HCT116 (cell line): Measurements from ENCODE around the gene ATP6V1G3. TPM values are rescaled to one million over a fixed set of nuclear protein-coding genes. Genes with fewer than 3 reads are reported as not detected.

ENCODE experiments used
- ATAC-seq: fragments of 200-7000 bp; cut with Tn5 transposase; 2 replicates; pipeline ENCODE4 v1.9.1; 2020; ENCODE audit warnings: mild to moderate bottlenecking, moderate library complexity
- BruUV-seq: library from RNA; stranded (reverse); fragments of 400-500 nt; replicated peaks from 2 replicates; lab custom pipeline; 2021; lab: Mats Ljungman, UMichigan
- CTCF ChIA-PET: fragments of 300-600 bp; sonication (Branson Sonifier 250); formaldehyde crosslinking; loops from one replicate; lab custom pipeline; 2021; ENCODE audit warnings: antibody characterized with exemption; lab: Charles Lee
- POLR2A ChIA-PET: fragments of 300-600, 350-600 bp; sonication (Branson Sonifier 250); formaldehyde crosslinking; loops from one replicate; lab custom pipeline; 2021; ENCODE audit warnings: antibody characterized with exemption; lab: Charles Lee
- RAD21 ChIA-PET, 2 experiments: fragments of 300-600 bp; sonication (Branson Sonifier 250); formaldehyde crosslinking; loops; one replicate each; lab custom pipeline; 2023; ENCODE audit warnings: low total read pairs in 2 of 2; ENCODE audit not compliant: uncharacterized antibody in 2 of 2, unreplicated experiment in 2 of 2, low non-redundant PET in 1 of 2; lab: Charles Lee
- DNase-seq: peaks from one replicate; pipeline ENCODE4 v3.0.0-alpha.2; 2010; ENCODE audit warnings: low read depth, low spot score
- H2AFZ ChIP-seq: fragments of 200-600 bp; shearing (Covaris generic), sonication (generic); 2 replicates; pipeline ENCODE4 v1.6.1; 2017; ENCODE audit warnings: low read depth, mixed run types, mixed read lengths, antibody characterized with exemption, low read length; ENCODE audit not compliant: poor library complexity, severe bottlenecking
- H3K27ac ChIP-seq: 2 replicates; pipeline ENCODE4 v1.5.1; 2012; ENCODE audit warnings: low read depth, low read length
- H3K27me3 ChIP-seq: fragments of 200-600 bp; sonication (generic); 2 replicates; pipeline ENCODE4 v1.6.1; 2016; ENCODE audit warnings: mixed run types, low read length, mixed read lengths; ENCODE audit not compliant: insufficient read depth
- H3K36me3 ChIP-seq, 2 experiments: fragments of 200-500 bp in 1 of 2; fragments of 200-600 bp in 1 of 2; sonication (Bioruptor generic) in 1 of 2; sonication (generic) in 1 of 2; 2 replicates each; pipeline versions ENCODE4 v1.5.1 to v1.6.1; 2014 to 2016; ENCODE audit warnings: low read length in 2 of 2, inconsistent platforms in 1 of 2, mixed read lengths in 1 of 2, mixed run types in 1 of 2; ENCODE audit not compliant: insufficient read depth in 2 of 2, control insufficient read depth in 1 of 2
- H3K4me1 ChIP-seq, 2 experiments: fragments of 200-600 bp in 1 of 2; sonication (generic) in 1 of 2; 2 replicates each; pipeline versions ENCODE4 v1.5.1 to v1.6.1; 2012 to 2017; ENCODE audit warnings: low read length in 2 of 2, inconsistent platforms in 1 of 2, mild to moderate bottlenecking in 1 of 2, mixed read lengths in 1 of 2, mixed run types in 1 of 2, moderate library complexity in 1 of 2; ENCODE audit not compliant: insufficient read depth in 2 of 2, control insufficient read depth in 1 of 2
- H3K4me2 ChIP-seq: fragments of 200-600 bp; sonication (generic); 2 replicates; pipeline ENCODE4 v1.6.1; 2017; ENCODE audit warnings: mixed run types, low read length, mixed read lengths
- H3K4me3 ChIP-seq, 2 experiments: fragments of 200-600 bp in 1 of 2; sonication (generic) in 1 of 2; replicated peaks in 1 of 2; 2 replicates each; pipeline ENCODE4 v1.5.1; 2011 to 2016; ENCODE audit warnings: low read length in 2 of 2, control low read depth in 1 of 2, low read depth in 1 of 2, mild to moderate bottlenecking in 1 of 2, mixed read lengths in 1 of 2, mixed run types in 1 of 2
- H3K79me2 ChIP-seq: fragments of 200-600 bp; sonication (generic); 2 replicates; pipeline ENCODE4 v1.6.1; 2017; ENCODE audit warnings: mild to moderate bottlenecking, mixed run types, low read length, moderate library complexity, mixed read lengths; ENCODE audit not compliant: insufficient read depth
- H3K9ac ChIP-seq: fragments of 200-600 bp; sonication (generic); 2 replicates; pipeline ENCODE4 v1.6.1; 2016; ENCODE audit warnings: low read length, mixed read lengths
- H3K9me2 ChIP-seq: fragments of 200-600 bp; sonication (generic), shearing (Covaris generic); 2 replicates; pipeline ENCODE4 v1.6.1; 2017; ENCODE audit warnings: mixed run types, mild to moderate bottlenecking, moderate library complexity; ENCODE audit not compliant: insufficient read depth
- H3K9me3 ChIP-seq, 2 experiments: fragments of 200-500 bp in 1 of 2; fragments of 200-600 bp in 1 of 2; sonication (Bioruptor generic) in 1 of 2; sonication (generic) in 1 of 2; 2 replicates each; pipeline ENCODE4 v1.6.1; 2014 to 2017; ENCODE audit warnings: low read length in 2 of 2, mixed read lengths in 2 of 2, inconsistent platforms in 1 of 2, low read depth in 1 of 2, mild to moderate bottlenecking in 1 of 2, mixed run types in 1 of 2, moderate library complexity in 1 of 2; ENCODE audit not compliant: control insufficient read depth in 1 of 2, insufficient read depth in 1 of 2
- H4K20me1 ChIP-seq: fragments of 200-600 bp; sonication (generic), shearing (Covaris generic); 2 replicates; pipeline ENCODE4 v1.6.1; 2017; ENCODE audit warnings: mixed run types, mild to moderate bottlenecking, moderate library complexity; ENCODE audit not compliant: insufficient read depth
- CBX3 ChIP-seq: IDR thresholded peaks from 2 replicates; pipeline ENCODE4 v1.6.1; 2012; ENCODE audit warnings: low read depth
- CEBPB ChIP-seq: IDR thresholded peaks from 2 replicates; pipeline ENCODE4 v1.6.1; 2012; ENCODE audit warnings: low read depth
- EGR1 ChIP-seq: IDR thresholded peaks from 2 replicates; pipeline ENCODE4 v1.6.1; 2012; ENCODE audit warnings: low read depth
- EZH2 ChIP-seq: fragments of 200-600 bp; sonication (generic); IDR thresholded peaks from 2 replicates; pipeline ENCODE4 v1.6.1; 2017; ENCODE audit warnings: antibody characterized with exemption, mixed run types
- EZH2phosphoT487 ChIP-seq: fragments of 200-600 bp; IDR thresholded peaks from 2 replicates; pipeline ENCODE4 v1.6.1; 2018; ENCODE audit warnings: antibody characterized with exemption, borderline replicate concordance
- JUND ChIP-seq: IDR thresholded peaks from 2 replicates; pipeline ENCODE4 v1.6.1; 2012
- POLR2A ChIP-seq: IDR thresholded peaks from 2 replicates; pipeline ENCODE4 v1.7.0; 2011; ENCODE audit warnings: borderline replicate concordance; ENCODE audit not compliant: insufficient read depth, insufficient read length; ENCODE audit errors: extremely low read depth
- POLR2AphosphoS5 ChIP-seq: IDR thresholded peaks from 2 replicates; pipeline ENCODE4 v1.6.1; 2011; ENCODE audit warnings: mild to moderate bottlenecking, low read depth, low read length, moderate library complexity
- SIN3A ChIP-seq: IDR thresholded peaks from 2 replicates; pipeline ENCODE4 v1.6.1; 2012; ENCODE audit warnings: low read depth
- SP1 ChIP-seq: IDR thresholded peaks from 2 replicates; pipeline ENCODE4 v1.6.1; 2012; ENCODE audit warnings: low read depth
- SRF ChIP-seq: IDR thresholded peaks from 2 replicates; pipeline ENCODE4 v1.6.1; 2012; ENCODE audit warnings: low read depth
- TCF7L2 ChIP-seq: IDR thresholded peaks from 2 replicates; pipeline ENCODE4 v1.7.0; 2011; ENCODE audit warnings: borderline replicate concordance, inconsistent platforms; ENCODE audit not compliant: insufficient read depth, insufficient read length; ENCODE audit errors: extremely low read depth
- YY1 ChIP-seq: IDR thresholded peaks from 2 replicates; pipeline ENCODE4 v1.6.1; 2011; ENCODE audit warnings: low read length, low read depth, moderate library complexity, mild to moderate bottlenecking; ENCODE audit not compliant: insufficient replicate concordance; ENCODE audit errors: extremely low read depth
- ZFX ChIP-seq: fragments of 450-650 bp; IDR thresholded peaks from 2 replicates; pipeline ENCODE4 v1.6.1; 2017
- intact Hi-C: fragments of 100-400 bp; cut with micrococcal nuclease; formaldehyde crosslinking; loops from 2 replicates; pipeline ENCODE4 v1.10.0; 2022
- total RNA-seq: library from RNA; stranded (reverse); gene quantifications from one replicate; pipeline ENCODE4 v1.2.1, GENCODE V29; 2021; ENCODE audit not compliant: unreplicated experiment
- TF ChIP-seq, protein P1 (sequence below): IDR thresholded peaks from 2 replicates; pipeline ENCODE4 v1.6.1; 2012
- TF ChIP-seq, protein P2 (sequence below): IDR thresholded peaks from 2 replicates; pipeline ENCODE4 v1.6.1; 2012; ENCODE audit warnings: low read depth
- TF ChIP-seq, protein P3 (sequence below), 3 experiments: fragments of 200-600 bp in 1 of 3; sonication (generic) in 1 of 3; IDR thresholded peaks in 2 of 3; conservative IDR thresholded peaks in 1 of 3; 2 replicates each; pipeline ENCODE4 v1.5.1; 2012 to 2017; ENCODE audit warnings: low read depth in 2 of 3, low read length in 2 of 3, antibody characterized with exemption in 1 of 3, borderline replicate concordance in 1 of 3, control low read depth in 1 of 3, mild to moderate bottlenecking in 1 of 3, mixed read lengths in 1 of 3, mixed run types in 1 of 3, moderate library complexity in 1 of 3; ENCODE audit not compliant: insufficient read depth in 1 of 3

ATP6V1G3 gene
- total RNA-seq, 1 experiment from 2014 or later: not detected

DNA sequence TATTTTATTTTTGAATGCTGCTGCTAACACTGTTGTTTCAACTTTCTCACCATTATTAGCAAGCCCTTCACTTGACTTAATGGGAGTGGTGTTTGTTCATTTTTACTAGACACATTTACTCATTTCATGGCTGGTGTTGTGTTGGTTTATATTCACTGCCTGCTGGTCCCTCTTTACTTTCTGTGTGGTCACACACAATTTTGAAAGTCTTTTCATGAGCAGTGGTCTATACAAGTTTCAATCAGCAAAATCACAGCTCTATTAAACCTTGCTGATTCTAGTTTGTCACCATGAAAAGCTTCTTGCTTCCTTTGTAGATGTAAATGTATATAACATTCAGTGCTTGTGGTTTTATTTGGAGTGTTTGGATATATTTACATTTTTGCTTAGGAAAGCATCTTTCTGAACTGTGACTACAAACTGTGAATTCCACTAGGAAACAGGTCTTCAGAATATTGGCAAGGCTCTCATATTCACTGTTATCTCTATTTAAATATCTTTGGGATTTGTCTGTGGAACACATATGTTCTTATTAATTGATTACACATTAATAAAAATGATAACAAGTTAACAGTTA, 22.8 kb downstream of the ATP6V1G3 start:
- Histone ChIP-seq H3K9me2 (no peaks in the 10 kb centered on the region), H3K4me2 (no peak overlapping the region), H3K79me2 (no peaks in the 10 kb centered on the region), H2AFZ (no peak overlapping the region), H3K9me3 (no peaks in the 10 kb centered on the region), H3K36me3 (no peaks in the 10 kb centered on the region), H4K20me1 (no peaks in the 10 kb centered on the region), H3K4me3 (no peak overlapping the region), H3K27me3 (no peaks in the 10 kb centered on the region), H3K9ac (no peak overlapping the region), H3K27ac (no peak overlapping the region), H3K4me1 (no peaks in the 10 kb centered on the region)
- ChIA-PET POLR2A (no interaction called here), CTCF (no interaction called here), RAD21 (no interaction called here)
- no peak for ATAC-seq
- no peak for DNase-seq
- TF ChIP-seq SRF (no peak), ZFX (no peak), JUND (no peak), CEBPB (no peak), YY1 (no peak), SP1 (no peak), POLR2A (no peak), SIN3A (no peak), POLR2AphosphoS5 (no peak), EZH2phosphoT487 (no peak), EGR1 (no peak), TCF7L2 (no peak), CBX3 (no peak), EZH2 (no peak)
- TF ChIP-seq, protein P1, sequence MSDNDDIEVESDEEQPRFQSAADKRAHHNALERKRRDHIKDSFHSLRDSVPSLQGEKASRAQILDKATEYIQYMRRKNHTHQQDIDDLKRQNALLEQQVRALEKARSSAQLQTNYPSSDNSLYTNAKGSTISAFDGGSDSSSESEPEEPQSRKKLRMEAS: no peak
- TF ChIP-seq, protein P2, sequence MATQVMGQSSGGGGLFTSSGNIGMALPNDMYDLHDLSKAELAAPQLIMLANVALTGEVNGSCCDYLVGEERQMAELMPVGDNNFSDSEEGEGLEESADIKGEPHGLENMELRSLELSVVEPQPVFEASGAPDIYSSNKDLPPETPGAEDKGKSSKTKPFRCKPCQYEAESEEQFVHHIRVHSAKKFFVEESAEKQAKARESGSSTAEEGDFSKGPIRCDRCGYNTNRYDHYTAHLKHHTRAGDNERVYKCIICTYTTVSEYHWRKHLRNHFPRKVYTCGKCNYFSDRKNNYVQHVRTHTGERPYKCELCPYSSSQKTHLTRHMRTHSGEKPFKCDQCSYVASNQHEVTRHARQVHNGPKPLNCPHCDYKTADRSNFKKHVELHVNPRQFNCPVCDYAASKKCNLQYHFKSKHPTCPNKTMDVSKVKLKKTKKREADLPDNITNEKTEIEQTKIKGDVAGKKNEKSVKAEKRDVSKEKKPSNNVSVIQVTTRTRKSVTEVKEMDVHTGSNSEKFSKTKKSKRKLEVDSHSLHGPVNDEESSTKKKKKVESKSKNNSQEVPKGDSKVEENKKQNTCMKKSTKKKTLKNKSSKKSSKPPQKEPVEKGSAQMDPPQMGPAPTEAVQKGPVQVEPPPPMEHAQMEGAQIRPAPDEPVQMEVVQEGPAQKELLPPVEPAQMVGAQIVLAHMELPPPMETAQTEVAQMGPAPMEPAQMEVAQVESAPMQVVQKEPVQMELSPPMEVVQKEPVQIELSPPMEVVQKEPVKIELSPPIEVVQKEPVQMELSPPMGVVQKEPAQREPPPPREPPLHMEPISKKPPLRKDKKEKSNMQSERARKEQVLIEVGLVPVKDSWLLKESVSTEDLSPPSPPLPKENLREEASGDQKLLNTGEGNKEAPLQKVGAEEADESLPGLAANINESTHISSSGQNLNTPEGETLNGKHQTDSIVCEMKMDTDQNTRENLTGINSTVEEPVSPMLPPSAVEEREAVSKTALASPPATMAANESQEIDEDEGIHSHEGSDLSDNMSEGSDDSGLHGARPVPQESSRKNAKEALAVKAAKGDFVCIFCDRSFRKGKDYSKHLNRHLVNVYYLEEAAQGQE: no peak
- TF ChIP-seq, protein P3, sequence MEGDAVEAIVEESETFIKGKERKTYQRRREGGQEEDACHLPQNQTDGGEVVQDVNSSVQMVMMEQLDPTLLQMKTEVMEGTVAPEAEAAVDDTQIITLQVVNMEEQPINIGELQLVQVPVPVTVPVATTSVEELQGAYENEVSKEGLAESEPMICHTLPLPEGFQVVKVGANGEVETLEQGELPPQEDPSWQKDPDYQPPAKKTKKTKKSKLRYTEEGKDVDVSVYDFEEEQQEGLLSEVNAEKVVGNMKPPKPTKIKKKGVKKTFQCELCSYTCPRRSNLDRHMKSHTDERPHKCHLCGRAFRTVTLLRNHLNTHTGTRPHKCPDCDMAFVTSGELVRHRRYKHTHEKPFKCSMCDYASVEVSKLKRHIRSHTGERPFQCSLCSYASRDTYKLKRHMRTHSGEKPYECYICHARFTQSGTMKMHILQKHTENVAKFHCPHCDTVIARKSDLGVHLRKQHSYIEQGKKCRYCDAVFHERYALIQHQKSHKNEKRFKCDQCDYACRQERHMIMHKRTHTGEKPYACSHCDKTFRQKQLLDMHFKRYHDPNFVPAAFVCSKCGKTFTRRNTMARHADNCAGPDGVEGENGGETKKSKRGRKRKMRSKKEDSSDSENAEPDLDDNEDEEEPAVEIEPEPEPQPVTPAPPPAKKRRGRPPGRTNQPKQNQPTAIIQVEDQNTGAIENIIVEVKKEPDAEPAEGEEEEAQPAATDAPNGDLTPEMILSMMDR (IDR thresholded peaks at IDR 0.05 in 2 of 3, conservative IDR thresholded peaks at IDR 0.05 in 1 of 3; ENCODE audit: borderline replicate concordance in 1 of 3, insufficient read depth in 1 of 3, low read depth in 2 of 3, low read length in 2 of 3): no peak
- intact Hi-C loops: no loop called here
- no TSS peak for BruUV-seq
